Esophagus muscularis mucosa (tissue), 3 donors: ENCODE results near the gene HIBCH.

Experiments
- CTCF ChIP-seq, 3 experiments: fragments of 200-600 bp in 2 of 3; fragments of 450-650 bp in 1 of 3; sonication (generic) in 2 of 3; IDR thresholded peaks; one replicate each; pipeline ENCODE4 v1.5.1; 2017 to 2019; ENCODE audit warnings: antibody characterized with exemption in 3 of 3, mild to moderate bottlenecking in 2 of 3, moderate library complexity in 1 of 3
- POLR2AphosphoS5 ChIP-seq, 2 donors: sonication (generic); formaldehyde crosslinking; IDR thresholded peaks; one replicate each; pipeline ENCODE4 v1.6.1; 2017; ENCODE audit warnings: antibody characterized with exemption in 2 of 2

GRCh38 chr2:190355968-190356644, 36.5 kb upstream of the HIBCH start:
- no peak for TF ChIP-seq CTCF (IDR thresholded peaks at IDR 0.05)
- no peak for TF ChIP-seq POLR2AphosphoS5 (IDR thresholded peaks at IDR 0.05)
